ENCODE data around the gene ZNF580.

ZNF580 gene

DNA sequence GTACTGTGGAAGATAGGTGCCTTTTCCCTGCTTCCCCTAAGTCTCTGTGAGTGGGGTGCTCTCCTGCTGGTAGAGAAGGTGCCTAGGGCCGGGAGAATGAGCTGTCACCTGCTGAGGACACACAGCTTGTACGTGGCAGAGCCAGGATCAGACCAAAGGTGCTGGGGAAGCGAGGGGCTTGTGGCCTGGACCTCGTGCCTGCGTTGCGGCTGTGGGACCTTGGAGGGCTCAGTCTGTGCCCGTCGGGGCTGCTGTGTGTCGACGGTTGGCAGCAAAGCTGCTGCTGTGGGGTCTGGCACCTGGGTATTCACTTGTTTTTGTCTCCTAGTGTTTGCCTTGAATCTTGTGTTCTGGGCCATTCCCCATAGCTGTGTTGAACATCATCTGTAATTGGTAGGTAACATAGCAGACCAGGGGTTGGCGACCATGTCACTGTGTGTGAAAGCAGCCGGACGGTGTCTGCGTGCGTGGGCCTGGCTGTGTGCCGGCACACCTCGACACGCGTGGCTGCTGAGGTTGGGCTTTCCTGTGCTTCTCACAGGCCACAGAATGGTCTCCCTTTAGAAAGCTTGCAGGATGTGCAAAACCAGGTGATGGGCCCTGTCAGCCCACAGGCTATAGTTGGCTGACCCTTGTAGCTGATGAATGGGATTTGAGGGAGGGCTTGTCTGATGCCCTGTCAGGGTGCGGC is 23.2 kb downstream of the ZNF580 start:
- DNase-seq: no peak

DNA sequence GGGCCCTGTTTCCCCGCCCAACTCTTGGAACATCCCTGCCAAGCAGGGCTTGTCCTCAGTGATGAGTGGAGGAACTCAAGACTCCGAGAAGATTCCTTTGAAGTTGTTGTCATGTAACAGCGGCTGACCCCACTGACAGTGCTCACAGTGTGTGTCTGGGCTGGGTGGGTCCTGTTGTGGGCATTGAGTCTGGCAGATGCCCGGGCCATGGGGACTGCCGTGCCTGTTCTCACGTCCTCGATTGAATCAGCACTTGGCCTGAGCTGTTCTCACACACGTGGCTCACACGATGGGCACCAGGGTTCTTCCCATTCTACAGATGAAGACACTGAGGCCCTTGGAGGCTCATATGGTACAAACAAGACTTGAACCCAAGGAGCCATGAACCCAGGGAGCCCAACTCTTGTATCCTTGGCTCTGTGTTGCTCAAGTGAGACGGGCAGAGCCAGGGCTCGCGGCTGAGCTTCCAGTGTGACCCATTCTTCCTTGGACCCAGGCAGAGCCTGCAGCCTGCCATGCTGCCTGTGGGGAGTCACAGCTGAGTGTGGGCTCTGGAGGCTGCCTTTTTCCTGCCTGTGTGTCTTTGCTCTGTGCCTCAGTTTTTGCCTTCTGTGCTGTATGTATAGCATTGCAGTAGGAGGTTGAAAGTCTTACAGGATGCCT is 25.7 kb downstream of the ZNF580 start:
- no peak for DNase-seq

DNA sequence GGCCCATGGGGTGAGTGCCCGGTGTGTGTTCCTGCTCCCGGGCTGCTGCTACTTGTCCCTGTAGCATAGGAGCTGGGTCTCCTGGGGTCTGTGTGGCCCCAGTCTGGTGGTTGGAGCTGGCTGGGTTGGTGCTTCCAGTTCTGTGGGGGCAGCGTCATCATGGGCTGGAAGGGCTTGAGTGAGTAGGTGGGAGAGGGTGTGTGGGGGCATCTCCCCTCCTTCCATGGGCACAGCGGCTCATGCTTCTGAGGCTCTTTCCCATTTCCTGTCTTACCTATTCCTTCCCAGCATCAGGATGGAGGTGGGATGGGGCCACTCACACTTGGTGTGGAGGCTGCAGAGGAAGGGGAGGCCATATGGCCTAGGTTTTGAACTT is 26.2 kb downstream of the ZNF580 start:
- DNase-seq: no peak

DNA sequence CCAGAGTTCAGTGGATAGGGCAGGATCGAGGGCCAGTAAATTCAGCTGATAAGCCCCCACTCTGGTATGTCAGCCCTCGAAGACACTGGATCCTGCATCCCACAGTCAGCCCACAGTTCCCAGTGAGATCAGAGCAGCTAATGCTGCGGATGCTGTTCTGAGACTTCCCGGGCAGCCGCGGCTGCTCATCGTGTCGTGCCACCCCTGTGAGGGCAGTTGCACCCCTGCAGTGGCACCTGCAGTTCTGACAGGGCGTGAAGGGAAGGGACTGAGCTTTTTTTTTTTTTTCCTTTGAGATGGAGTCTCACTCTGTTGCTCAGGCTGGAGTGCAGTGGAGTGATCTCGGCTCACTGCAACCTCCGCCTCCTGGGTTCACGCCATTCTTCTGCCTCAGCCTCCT is 26.7 kb downstream of the ZNF580 start:
- DNase-seq: no peak

DNA sequence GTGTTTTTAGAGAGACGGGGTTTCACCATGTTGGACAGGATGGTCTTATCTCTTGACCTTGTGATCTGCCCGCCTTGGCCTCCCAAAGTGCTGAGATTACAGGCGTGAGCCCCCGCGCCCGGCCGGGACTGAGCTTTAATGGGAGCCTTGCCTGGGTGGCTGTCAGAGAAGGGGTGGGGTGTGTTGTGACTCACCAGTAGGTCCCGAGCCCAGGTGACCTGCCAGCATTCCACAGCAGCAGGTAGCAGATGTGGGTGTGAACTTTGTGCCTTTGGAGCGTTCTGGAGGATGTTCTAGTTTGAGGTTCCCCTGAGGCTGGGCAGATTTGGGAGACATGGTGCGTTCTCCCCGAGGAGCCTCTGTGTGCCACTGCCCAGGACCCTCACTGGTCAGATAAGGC is 27.2 kb downstream of the ZNF580 start:
- DNase-seq: no peak

DNA sequence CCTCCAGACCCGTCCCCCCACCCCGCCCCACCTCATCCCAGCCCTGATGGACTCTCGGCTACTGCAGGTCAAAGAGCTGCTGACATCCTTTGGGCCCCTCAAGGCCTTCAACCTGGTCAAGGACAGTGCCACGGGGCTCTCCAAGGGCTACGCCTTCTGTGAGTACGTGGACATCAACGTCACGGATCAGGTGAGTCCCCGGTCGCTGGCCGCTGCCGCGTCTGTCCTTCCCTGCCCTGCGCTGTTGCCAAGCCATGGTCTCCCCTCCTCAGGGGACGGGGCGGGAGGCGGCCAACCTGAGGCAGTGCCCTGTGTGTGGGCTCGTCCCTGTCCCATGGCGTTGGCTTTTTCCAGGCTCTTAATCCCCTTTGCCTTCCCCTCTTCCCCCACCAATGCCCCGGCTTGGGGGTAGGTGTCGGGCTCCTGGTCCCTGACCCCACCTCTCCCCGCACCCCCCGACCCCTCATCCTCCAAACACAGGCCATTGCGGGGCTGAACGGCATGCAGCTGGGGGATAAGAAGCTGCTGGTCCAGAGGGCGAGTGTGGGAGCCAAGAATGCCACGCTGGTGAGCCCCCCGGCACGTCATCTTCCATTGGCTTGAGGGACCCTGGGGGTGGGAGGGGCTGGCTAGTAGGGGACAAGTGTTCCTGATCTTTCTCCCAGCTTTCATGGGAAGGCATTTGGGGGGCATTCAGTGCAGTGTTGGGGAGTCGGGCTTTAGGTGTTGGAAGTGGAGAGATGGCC is 28.0 kb downstream of the ZNF580 start:
- no peak for DNase-seq

DNA sequence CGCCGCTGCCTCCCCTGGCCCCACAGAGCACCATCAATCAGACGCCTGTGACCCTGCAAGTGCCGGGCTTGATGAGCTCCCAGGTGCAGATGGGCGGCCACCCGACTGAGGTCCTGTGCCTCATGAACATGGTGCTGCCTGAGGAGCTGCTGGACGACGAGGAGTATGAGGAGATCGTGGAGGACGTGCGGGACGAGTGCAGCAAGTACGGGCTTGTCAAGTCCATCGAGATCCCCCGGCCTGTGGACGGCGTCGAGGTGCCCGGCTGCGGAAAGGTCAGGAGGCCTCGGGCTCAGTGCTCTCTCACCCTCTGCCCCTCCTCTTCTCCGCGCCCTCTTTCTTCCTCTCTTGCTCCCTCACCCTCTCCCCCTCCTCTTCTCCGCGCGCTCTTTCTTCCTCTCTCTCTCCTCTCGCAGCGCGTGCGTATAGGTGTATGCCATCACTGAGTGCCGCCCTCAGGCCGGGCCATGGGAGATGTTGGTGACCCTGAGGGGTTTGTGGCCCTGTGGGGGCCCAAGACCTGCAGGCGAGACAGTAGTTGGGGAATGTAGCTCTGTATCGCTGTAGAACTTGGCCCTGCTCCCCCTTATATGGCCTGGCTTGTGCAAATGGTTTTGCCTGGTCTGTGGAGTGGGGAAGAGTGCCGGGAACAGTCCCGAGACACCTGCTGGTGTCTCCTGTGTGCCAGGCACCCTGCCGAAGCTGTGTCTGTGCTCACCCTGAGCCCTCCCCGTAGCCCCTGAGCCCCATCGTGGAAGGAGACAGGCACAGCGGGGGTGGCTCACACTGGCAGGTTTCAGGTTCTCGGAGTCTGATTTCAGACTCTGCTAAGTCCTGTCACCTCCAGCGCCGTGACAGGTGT is 28.8 kb downstream of the ZNF580 start:
- DNase-seq: no peak

DNA sequence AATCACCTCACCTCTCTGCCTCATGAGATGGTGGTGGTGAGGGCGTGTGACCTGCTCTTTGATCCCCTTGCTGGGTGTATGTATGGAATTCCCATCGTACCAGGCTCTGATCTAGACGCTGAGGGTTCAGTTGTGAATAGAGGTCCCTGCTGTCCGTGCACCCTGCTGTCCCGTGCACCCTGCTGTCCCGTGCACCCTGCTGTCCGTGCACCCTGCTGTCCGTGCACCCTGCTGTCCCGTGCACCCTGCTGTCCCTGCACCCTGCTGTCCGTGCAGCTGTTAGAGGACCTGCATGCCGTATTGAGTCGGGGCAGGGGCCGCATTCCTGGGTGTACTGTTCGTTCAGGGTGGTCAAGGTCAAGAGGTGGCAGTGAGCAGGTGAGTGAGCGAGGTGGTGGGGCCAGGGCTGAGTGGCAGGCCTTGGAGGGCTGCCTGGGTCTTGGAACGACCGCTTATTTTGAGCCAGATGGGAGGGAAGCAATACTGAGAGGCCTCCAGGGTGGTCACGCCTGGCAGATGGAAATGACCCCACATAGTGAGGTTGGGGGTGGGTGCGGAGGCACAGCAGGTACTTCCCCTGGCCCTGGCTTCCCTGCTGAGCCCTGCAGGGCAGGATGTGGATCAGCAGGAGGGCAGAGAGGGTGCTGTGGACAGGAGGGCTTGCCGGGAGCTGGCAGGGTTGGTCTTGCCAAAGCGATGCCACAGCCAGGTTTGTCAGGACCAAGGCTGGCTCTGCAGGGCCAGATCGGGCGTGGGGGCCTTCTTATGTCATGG is 29.7 kb downstream of the ZNF580 start:
- no peak for DNase-seq

DNA sequence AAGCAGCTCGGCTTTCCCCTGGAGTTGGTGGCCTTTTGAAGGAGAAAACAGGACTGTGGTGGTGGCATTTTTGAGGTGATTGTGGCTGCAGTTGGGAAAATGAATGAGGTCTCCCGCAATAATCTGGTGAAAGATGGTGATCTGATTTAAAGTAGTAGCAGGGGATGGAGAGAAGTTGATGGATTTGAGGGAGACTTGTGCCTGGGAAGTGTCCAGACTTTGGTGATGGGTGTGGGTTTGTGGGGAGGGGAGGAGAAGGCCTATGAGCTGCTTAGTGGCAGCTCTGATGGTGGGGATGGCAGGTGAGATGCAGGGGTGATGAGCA is 30.2 kb downstream of the ZNF580 start:
- DNase-seq: no peak

DNA sequence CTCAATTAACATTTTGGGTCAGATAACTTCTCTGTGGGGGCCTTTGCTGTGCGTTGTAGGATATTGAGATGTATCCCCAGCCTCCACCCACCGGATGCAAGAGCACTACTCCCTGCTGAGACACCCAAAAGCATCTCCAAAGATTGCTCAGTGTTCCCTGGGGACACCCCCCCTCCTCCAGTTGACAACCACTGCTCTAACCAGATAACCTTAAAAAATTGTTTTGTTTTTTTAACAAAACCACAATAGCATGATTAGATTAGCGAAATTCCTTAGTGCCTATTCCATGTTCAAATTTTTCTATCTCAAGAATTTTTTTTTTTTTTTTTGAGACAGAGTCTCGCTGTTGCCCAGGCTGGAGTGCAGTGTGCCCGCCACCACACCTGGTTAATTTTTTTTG is 31.6 kb downstream of the ZNF580 start:
- no peak for DNase-seq

DNA sequence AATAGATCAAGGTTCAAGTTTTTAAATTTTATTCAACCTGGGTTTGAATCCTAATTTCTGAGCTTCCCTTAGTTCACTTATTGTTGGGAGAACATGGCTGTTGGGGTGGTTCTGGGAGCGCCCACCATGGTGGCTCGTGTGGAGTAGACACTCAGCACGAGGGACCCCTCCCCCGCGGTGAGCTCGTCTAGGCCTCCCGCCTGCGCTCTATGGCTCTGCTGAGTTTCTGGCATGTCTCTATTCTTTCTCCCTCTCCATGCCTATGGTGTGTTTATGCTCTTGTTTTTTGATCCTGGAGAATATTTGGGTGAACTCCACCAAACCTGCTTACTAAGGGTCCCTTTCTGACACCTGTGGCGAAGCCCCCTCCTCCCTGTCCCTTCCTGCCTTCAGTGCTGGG is 32.7 kb downstream of the ZNF580 start:
- no peak for DNase-seq

DNA sequence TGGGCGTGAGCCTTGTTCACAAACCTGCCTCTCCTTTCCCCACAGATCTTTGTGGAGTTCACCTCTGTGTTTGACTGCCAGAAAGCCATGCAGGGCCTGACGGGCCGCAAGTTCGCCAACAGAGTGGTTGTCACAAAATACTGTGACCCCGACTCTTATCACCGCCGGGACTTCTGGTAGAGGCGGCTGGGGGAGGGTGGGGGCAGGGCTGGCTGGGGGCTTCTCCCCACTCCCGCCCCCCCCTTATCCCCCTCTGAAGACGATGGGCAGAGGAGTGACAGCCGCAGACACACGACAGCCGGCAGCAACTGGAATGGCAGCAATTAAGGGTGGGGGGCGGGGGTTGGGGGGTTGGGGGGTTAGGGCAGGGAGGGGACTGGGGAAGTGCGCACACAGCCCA is 33.1 kb downstream of the ZNF580 start:
- DNase-seq: no peak

DNA sequence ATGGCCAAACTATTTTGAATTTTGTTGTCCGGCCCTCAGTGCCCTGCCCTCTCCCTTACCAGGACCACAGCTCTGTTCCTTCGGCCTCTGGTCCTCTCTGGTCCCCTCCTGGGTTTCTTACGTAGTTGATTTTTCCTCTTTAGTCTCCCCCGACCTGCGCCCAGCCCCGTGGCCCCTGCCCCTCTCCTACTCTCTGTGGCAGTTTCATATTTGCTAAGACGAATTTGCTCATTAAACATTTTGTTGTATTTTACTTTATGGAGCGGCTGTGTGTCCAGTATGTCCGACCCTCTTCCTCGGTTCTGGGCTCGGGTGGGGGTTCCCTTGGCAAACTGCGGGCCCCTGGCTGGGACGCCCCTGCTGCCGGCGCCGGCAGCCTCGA is 33.6 kb downstream of the ZNF580 start:
- no peak for DNase-seq

DNA sequence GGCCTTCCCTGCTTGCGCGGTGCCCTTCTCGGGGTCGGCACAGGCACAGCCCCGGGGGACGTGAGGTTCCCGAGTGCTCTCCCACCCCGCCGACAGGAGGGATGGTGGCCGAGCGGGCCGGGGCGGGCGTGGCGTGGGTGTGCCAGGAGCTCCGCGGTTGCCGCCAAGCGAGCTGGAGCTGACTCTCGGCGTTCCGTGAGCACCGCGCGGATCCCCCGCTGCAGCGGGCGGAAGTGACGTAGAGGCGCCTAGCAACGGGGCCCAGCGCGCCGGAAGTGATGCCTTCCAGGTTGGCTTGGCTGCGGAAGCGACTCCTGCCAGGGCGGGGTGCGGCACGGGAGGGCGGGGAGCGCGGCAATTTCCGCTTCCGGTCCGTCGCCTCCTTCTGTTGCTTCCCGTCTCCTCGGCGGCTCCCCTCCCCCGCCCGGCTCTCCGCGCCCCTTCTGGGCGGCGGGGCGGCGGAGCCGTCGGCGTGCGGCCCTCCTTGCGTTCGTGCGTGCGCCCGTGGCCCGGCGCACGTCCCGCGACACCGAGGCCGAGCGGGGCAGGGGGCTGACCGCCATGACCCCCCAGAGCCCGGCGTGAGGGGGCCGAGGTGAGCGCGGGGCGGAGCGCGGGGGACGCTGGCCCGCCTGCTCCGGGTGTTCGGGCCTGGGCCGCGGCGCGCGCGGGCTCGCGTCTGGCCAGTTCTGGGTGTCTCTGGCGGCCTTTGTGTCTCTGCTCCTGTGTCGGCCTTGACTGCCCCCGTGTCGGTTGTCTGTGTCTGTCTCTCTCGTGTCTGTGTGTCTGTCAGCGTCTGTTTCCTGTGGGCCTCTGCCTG is 34.2 kb downstream of the ZNF580 start, which contains the start of gene EPN1:
EPN1 (plus strand) TSS at position 386 of the 820 bp plus-strand sequence. CDS start 3,402 bp downstream, outside the sequence.
- DNase-seq: peak; percentile 95

DNA sequence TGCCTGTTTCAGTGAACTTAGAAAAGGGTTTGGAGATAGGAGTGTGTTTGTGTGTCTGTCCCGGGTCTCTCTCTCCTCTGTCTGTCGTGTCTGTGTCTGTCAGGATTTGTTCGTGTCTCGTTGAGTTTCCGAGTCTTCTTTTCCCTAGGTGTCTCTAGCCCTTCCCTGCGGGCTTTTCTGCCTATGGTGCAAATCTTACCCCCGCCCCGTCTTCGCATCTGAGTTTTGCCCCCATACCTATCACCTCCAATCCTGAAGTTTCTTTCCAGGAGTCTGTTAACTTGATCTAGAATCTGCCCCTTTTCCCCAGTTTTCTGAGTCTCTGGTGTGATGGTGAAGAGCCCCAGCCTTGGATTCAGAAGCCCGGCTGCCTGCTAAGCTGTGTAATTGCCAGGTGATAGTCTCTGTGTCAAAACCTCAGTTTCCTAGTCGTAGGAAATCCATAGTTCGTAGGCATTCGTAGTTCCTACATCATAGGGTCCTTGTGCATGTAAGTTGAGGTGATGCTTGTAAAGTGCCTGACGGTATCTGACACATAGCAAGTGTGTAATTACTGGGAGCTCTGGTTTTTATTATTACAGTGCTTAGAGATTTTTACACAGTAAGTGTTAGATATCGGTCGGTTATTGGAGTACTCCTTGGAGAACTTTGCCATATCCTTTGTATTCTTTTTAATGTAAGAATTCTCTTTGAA is 35.0 kb downstream of the ZNF580 start:
- DNase-seq: no peak

DNA sequence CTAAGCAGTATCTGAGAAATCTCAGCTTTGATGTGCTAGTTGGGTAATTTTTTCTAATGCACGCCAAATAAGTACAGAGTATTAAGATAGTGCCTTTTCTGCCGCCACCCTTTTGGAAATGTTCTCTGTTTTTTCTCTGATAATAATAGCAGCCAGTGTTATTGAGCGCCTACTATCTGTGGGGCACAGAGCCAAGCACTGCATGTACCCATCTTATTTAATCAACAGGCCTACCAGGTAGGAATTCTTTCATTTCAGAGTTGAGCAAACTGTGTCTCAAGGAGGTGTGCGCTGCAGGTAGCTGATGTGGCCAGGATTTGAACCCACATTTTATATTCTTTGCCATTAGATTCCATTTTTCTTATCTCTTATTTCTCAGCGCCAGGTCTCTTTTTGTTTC is 35.6 kb downstream of the ZNF580 start:
- no peak for DNase-seq

DNA sequence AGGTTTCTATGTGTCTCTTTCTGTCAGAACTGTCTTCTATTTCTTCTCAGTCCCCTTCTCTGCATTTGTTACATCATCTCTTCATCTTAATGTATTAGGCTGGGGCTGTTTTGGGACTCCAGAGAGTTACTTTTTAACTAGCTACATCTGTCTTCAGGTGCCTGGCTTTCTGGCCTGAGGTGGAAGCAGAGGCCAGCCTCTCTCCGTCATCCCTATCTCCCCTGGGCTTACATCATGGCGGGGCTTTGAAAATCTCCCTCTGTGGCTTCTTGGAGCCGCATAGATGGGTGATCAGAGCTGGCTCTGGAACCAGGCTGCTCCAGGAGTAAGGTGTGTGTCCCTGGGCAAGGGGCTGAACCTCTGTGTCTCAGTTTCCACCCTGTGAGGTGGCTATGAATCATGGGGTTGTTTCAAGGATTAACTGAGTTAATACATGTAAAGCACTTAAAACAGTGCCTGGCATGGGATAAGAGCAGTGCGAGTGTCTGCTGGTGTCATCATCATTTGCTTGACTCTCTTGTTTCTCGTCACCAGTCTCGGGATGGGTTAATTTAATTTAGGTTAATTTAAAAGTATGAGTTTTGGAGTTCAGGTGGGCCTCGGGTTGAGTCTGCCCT is 36.2 kb downstream of the ZNF580 start:
- DNase-seq: no peak

DNA sequence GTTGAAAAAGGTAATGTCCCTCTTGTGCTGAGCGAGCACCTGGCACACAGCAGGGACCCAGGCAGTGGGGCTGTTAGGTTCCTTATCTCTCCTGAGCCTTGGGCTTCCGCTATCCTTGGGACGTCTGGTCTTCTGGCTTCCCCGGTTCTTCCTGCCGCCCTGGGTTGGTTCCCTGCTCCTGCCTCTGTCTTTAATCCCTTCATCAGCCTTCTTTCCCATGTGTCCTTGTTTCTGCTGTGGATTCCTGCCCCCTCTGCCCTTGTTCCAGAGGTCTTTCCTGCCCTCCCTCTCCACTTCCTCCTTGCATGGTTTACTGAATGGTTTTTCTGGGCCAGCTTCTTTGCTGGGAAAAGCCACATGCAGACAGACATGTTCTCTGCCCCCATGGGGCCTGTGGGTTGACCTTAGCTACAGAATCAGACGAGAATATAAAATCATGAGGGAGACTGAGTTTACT is 36.8 kb downstream of the ZNF580 start:
- DNase-seq: no peak

DNA sequence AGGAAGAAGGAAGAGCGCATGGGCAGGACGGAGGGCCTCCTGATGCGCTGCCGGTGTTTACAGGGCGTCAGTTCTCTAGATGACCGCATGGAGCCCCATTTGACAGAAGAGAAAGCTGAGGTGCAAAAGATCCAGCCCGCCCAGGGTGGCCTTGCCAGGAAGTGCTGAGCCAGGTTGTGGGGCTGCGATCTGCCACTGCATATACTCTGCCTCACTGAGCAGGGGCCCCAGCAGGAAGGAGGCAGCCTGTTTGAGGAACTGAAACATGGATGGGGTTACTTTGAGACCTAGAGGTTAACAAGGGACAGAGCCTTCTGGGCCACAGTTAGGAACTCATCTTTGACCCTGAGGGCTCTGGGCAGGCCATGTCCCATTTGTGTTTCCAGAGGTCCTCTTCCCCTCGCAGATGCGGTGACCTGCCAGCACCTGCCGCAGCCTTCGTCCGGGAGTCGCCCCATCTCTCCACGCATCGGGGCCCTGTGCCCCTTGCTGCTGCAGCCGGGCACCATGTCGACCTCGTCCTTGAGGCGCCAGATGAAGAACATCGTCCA is 37.4 kb downstream of the ZNF580 start:
- DNase-seq: no peak
